K562 (cell line): ENCODE measurements around the gene BOC. TPM values are rescaled to one million over a fixed set of nuclear protein-coding genes. Genes with fewer than 3 reads are reported as not detected.

Source experiments
- ATAC-seq: fragments of 200-7000 bp; cut with Tn5 transposase; 3 replicates; pipeline ENCODE4 v1.9.1; 2020; ENCODE audit warnings: moderate library complexity
- BruUV-seq: library from RNA; stranded (reverse); fragments of 400-500 nt; replicated peaks from 2 replicates; lab custom pipeline; 2021; lab: Mats Ljungman, UMichigan
- CTCF ChIA-PET: fragments of 300-600 bp; formaldehyde crosslinking; extraction: SDS; loops from one replicate; lab custom pipeline; 2021; ENCODE audit warnings: low intra/inter-chr PET ratio; lab: Yijun Ruan, JAX
- POLR2A ChIA-PET: fragments of 300-600, 350-650 bp; sonication (Branson Sonifier 250); formaldehyde crosslinking; extraction: SDS; loops from one replicate; lab custom pipeline; 2021; ENCODE audit warnings: antibody characterized with exemption, inconsistent platforms; lab: Yijun Ruan, JAX
- DNase-seq, 4 experiments: peaks; one replicate each; pipeline versions ENCODE4 v3.0.0 to v3.0.0-alpha.2; 2011 to 2018; ENCODE audit warnings: low spot score in 3 of 4, mixed read lengths in 3 of 4; ENCODE audit errors: extremely low read depth in 1 of 4
- FAIRE-seq: peaks from 2 replicates; lab custom pipeline; 2011; peaks lifted over from hg19 to GRCh38; lab: Jason Lieb, UNC
- H2AFZ ChIP-seq: 2 replicates; pipeline ENCODE4 v1.6.0; 2011; ENCODE audit warnings: low read depth, low read length, control low read depth, inconsistent platforms
- H3K27ac ChIP-seq: fragments of 200-600 bp; 3 replicates; pipeline ENCODE4 v1.8.0; 2011; ENCODE audit warnings: low read depth, mild to moderate bottlenecking, control low read depth, inconsistent platforms, low read length, moderate library complexity, mixed read lengths; ENCODE audit errors: extremely low read depth
- H3K27me3 ChIP-seq, 2 experiments: fragments of 300-600 bp in 1 of 2; 2 replicates in 1 of 2; 3 replicates in 1 of 2; pipeline versions ENCODE4 v1.6.0 to v1.8.0; 2011; ENCODE audit warnings: inconsistent platforms in 2 of 2, low read length in 2 of 2, mild to moderate bottlenecking in 1 of 2, mixed read lengths in 1 of 2, moderate library complexity in 1 of 2; ENCODE audit not compliant: control insufficient read depth in 2 of 2, insufficient read depth in 2 of 2
- H3K36me3 ChIP-seq: fragments of 300-600 bp; 3 replicates; pipeline ENCODE4 v1.8.0; 2011; ENCODE audit warnings: mild to moderate bottlenecking, low read length, inconsistent platforms; ENCODE audit not compliant: control insufficient read depth, insufficient read depth
- H3K4me1 ChIP-seq, 2 experiments: fragments of 200-600 bp in 1 of 2; replicated peaks in 1 of 2; 2 replicates in 1 of 2; 3 replicates in 1 of 2; pipeline versions ENCODE4 v1.5.1 to v1.8.0; 2011; ENCODE audit warnings: inconsistent platforms in 2 of 2, low read length in 2 of 2, mild to moderate bottlenecking in 1 of 2, mixed read lengths in 1 of 2, moderate library complexity in 1 of 2; ENCODE audit not compliant: control insufficient read depth in 2 of 2, insufficient read depth in 2 of 2
- H3K4me2 ChIP-seq: 2 replicates; pipeline ENCODE4 v1.6.1; 2011; ENCODE audit warnings: low read length, control low read depth, inconsistent platforms, mixed read lengths; ENCODE audit not compliant: insufficient read depth
- H3K4me3 ChIP-seq: fragments of 200-600 bp; sonication (generic), shearing (Covaris generic); 2 replicates; pipeline ENCODE4 v1.5.1; 2016; ENCODE audit warnings: control low read depth, inconsistent platforms
- H3K79me2 ChIP-seq: fragments of 200-600 bp; 3 replicates; pipeline ENCODE4 v1.8.0; 2011; ENCODE audit warnings: low read length, inconsistent platforms; ENCODE audit not compliant: control insufficient read depth, insufficient read depth
- H3K9ac ChIP-seq, 2 experiments: 2 replicates each; pipeline versions ENCODE4 v1.6.0 to v1.6.1; 2011; ENCODE audit warnings: low read depth in 2 of 2, low read length in 2 of 2, control low read depth in 1 of 2, inconsistent platforms in 1 of 2, mild to moderate bottlenecking in 1 of 2, mixed read lengths in 1 of 2; ENCODE audit not compliant: insufficient read depth in 1 of 2
- H3K9me1 ChIP-seq: one replicate; pipeline ENCODE4 v1.6.0; 2011; ENCODE audit warnings: inconsistent platforms, mild to moderate bottlenecking, low read length, moderate library complexity; ENCODE audit not compliant: control insufficient read depth, insufficient read depth
- H3K9me3 ChIP-seq: replicated peaks from 2 replicates; pipeline ENCODE4 v1.5.1; 2011; ENCODE audit warnings: low read depth, low read length, inconsistent platforms; ENCODE audit not compliant: control insufficient read depth, insufficient read depth
- H4K20me1 ChIP-seq: replicated peaks from 2 replicates; pipeline ENCODE4 v1.6.1; 2011; ENCODE audit warnings: low read length, inconsistent platforms, mixed read lengths; ENCODE audit not compliant: control insufficient read depth, insufficient read depth
- CEBPG ChIP-seq, 3 experiments: fragments of 200-800 bp in 1 of 3; sonication (Bioruptor generic) in 1 of 3; sonication (generic) in 1 of 3; formaldehyde crosslinking in 1 of 3; IDR thresholded peaks in 2 of 3; conservative IDR thresholded peaks in 1 of 3; 2 replicates each; pipeline versions ENCODE4 v1.6.1 to v1.8.0; 2016 to 2022; ENCODE audit warnings: missing compliant biosample characterization in 2 of 3, missing genetic modification characterization in 2 of 3, mild to moderate bottlenecking in 1 of 3, missing genetic modification reagents in 1 of 3
- CHD1 ChIP-seq: fragments of 200-600 bp; sonication (generic); IDR thresholded peaks from one replicate; pipeline ENCODE4 v1.6.1; 2012; ENCODE audit warnings: mild to moderate bottlenecking, moderate library complexity, low read length, inconsistent platforms
- HLTF ChIP-seq: fragments of 450-650 bp; IDR thresholded peaks from 2 replicates; pipeline ENCODE4 v1.6.1; 2016
- JUN ChIP-seq, 2 experiments: sonication (generic) in 1 of 2; formaldehyde crosslinking in 1 of 2; IDR thresholded peaks; 2 replicates each; pipeline versions ENCODE4 v1.6.1 to v1.8.0; 2012 to 2022; ENCODE audit warnings: borderline replicate concordance in 2 of 2, mild to moderate bottlenecking in 2 of 2, improper control_type of control experiment in 1 of 2, low read depth in 1 of 2, low read length in 1 of 2, missing genetic modification reagents in 1 of 2
- MEIS2 ChIP-seq: fragments of 450-650 bp; IDR thresholded peaks from 2 replicates; pipeline ENCODE4 v1.6.1; 2014; ENCODE audit warnings: mild to moderate bottlenecking; ENCODE audit not compliant: partially characterized antibody
- NONO ChIP-seq, 2 experiments: fragments of 200-400 bp in 1 of 2; fragments of 450-650 bp in 1 of 2; formaldehyde crosslinking in 1 of 2; IDR thresholded peaks; 2 replicates each; pipeline ENCODE4 v1.6.1; 2017; ENCODE audit warnings: low read depth in 2 of 2, mild to moderate bottlenecking in 2 of 2, moderate library complexity in 2 of 2, low read length in 1 of 2
- RBM14 ChIP-seq: fragments of 200-400 bp; formaldehyde crosslinking; IDR thresholded peaks from 2 replicates; pipeline ENCODE4 v1.6.1; 2018; ENCODE audit warnings: low read depth, mild to moderate bottlenecking, low read length, moderate library complexity, borderline replicate concordance; ENCODE audit not compliant: insufficient read depth
- THAP7 ChIP-seq: fragments of 250-450 bp; sonication (Bioruptor Pico); IDR thresholded peaks from 2 replicates; pipeline ENCODE4 v1.5.0; 2021
- THRB ChIP-seq: fragments of 450-650 bp; formaldehyde crosslinking; conservative IDR thresholded peaks from 2 replicates; pipeline ENCODE4 v1.4.0; 2022; ENCODE audit warnings: mild to moderate bottlenecking, missing genetic modification characterization
- VEZF1 ChIP-seq: fragments of 200-800 bp; sonication (Bioruptor generic); IDR thresholded peaks from 2 replicates; pipeline ENCODE4 v1.6.1; 2017; ENCODE audit warnings: missing genetic modification characterization, missing compliant biosample characterization
- ZNF408 ChIP-seq: fragments of 250-450 bp; sonication (Bioruptor Pico); IDR thresholded peaks from 2 replicates; pipeline ENCODE4 v1.4.0; 2020; ENCODE audit warnings: low read depth, mild to moderate bottlenecking, moderate library complexity
- WGBS: fragments of 100-300 bp; shearing (Covaris generic); methylation state at CpG from one replicate; pipeline ENCODE4 v1.1.6; 2016; ENCODE audit warnings: low coverage, mixed read lengths; ENCODE audit not compliant: insufficient coverage; ENCODE audit errors: missing lambda C conversion rate; 5-methylcytosine and 5-hydroxymethylcytosine counted together
- in situ Hi-C: fragments of 300-500 bp; cut with MboI; formaldehyde crosslinking; loops from 4 replicates; pipeline ENCODE4 v1.15.0; 2018; ENCODE audit warnings: inconsistent platforms, mixed read lengths
- intact Hi-C: fragments of 100-400 bp; cut with micrococcal nuclease; formaldehyde crosslinking; loops from 2 replicates; pipeline ENCODE4 v1.14.2; 2022
- polyA plus RNA-seq, 8 experiments: library from polyadenylated mRNA; depleted of rRNA in 4 of 8; stranded (reverse) in 5 of 8; unstranded in 3 of 8; fragments of >200 nt; fragmentation: Nextera tagmentation in 2 of 8; fragmentation: Illumina TruSeq in 1 of 8; extraction: Ambion mirVana in 2 of 8; extraction: Trizol in 1 of 8; gene quantifications; 2 replicates each; pipeline versions ENCODE4 v1.2.1 to v1.2.3, GENCODE V29; 2011 to 2014; ENCODE audit warnings: inconsistent platforms in 1 of 8, missing spikeins in 1 of 8
- total RNA-seq, 7 experiments: library from RNA; depleted of rRNA in 6 of 7; stranded (reverse); fragments of >200 nt in 6 of 7; fragmentation: Illumina TruSeq in 2 of 7; extraction: Trizol in 2 of 7; gene quantifications; 2 replicates each; pipeline versions ENCODE4 v1.2.1 to v1.2.3, GENCODE V29; 2011 to 2021; ENCODE audit warnings: low replicate concordance in 1 of 7

BOC gene
- total and polyA plus RNA-seq, 9 of the 15 experiments (the other 6 are each of a cell fraction or from before 2014, with no cell fraction given) = not detected

- WGBS = 32% methylated on average over 7 of the region's 12 CpGs
- no peaks in the 10 kb centered on the region for H3K9me1 ChIP-seq
- no TSS peak for BruUV-seq
- no peak for FAIRE-seq
- intact Hi-C loops = loop anchor here (5.0 kb wide), 1 partner anchor 642 kb away; the partner anchor contains the start of gene CCDC80
- TF ChIP-seq THAP7 (CRISPR knock-in tag) (no peak), NONO (IDR thresholded peaks at IDR 0.05; ENCODE audit: low read depth in 2 of 2, low read length in 1 of 2) (no peak), THRB (CRISPR knock-in tag) (no peak), CEBPG (CRISPR knock-in tag; IDR thresholded peaks at IDR 0.05) (no peak), CEBPG (tag; conservative IDR thresholded peaks at IDR 0.05 in 1 of 2, IDR thresholded peaks at IDR 0.05 in 1 of 2) (no peak), VEZF1 (CRISPR knock-in tag) (no peak), RBM14 (no peak), JUN (IDR thresholded peaks at IDR 0.05; ENCODE audit: borderline replicate concordance, low read depth, low read length) (no peak), JUN (CRISPR knock-in tag; IDR thresholded peaks at IDR 0.05; ENCODE audit: borderline replicate concordance) (no peak), MEIS2 (no peak), CHD1 (no peak), HLTF (no peak), ZNF408 (CRISPR knock-in tag) (no peak)
- TF ChIP-seq, all 486 proteins: peak for 0
- Histone ChIP-seq H3K27ac (no peak overlapping the region), H3K79me2 (no peaks in the 10 kb centered on the region), H3K9ac (no peak overlapping the region), H3K9me3 (no peaks in the 10 kb centered on the region), H3K27me3 (peaks cover 5 to 36% of the 10 kb centered on the region in 2 experiments; a peak in 3 of 5 replicates), H3K4me2 (no peak overlapping the region), H4K20me1 (no peaks in the 10 kb centered on the region), H2AFZ (no peak overlapping the region), H3K36me3 (no peaks in the 10 kb centered on the region), H3K4me1 (peaks cover 0 to 9% of the 10 kb centered on the region in 2 experiments; a peak in 3 of 5 replicates), H3K4me3 (no peak overlapping the region)
- no peak for DNase-seq
- no peak for ATAC-seq
- in situ Hi-C loops = loop anchor here (5.0 to 25.0 kb wide), 3 partner anchors 242 to 697 kb away; no protein-coding TSS in a partner anchor
- ChIA-PET CTCF (no interaction called here), POLR2A (no interaction called here)
Measured at GRCh38 chr3:113284453-113285050, 73.2 kb downstream of the BOC start.
